Activated naive CD4-positive, alpha-beta T cell treated with anti-CD3 and anti-CD28 coated beads for 36 hours (primary cell): Measurements from ENCODE around the gene RTF2. TPM values are rescaled to one million over a fixed set of nuclear protein-coding genes. Genes with fewer than 3 reads are reported as not detected.

ENCODE experiments used
- CTCF ChIA-PET: fragments of 350-600 bp; sonication (Branson Sonifier 250); formaldehyde crosslinking; loops from one replicate; lab custom pipeline; 2021; ENCODE audit warnings: antibody characterized with exemption; lab: Charles Lee
- DNase-seq: peaks from one replicate; pipeline ENCODE4 v3.0.0-alpha.2; 2020
- H3K27ac Mint-ChIP-seq: one replicate; pipeline ENCODE4 v1.8.0; 2021; ENCODE audit warnings: mild to moderate bottlenecking, mixed read lengths
- H3K27me3 Mint-ChIP-seq: one replicate; pipeline ENCODE4 v1.8.0; 2021; ENCODE audit warnings: low read depth, mixed read lengths
- H3K36me3 Mint-ChIP-seq: one replicate; pipeline ENCODE4 v1.8.0; 2021; ENCODE audit warnings: low read depth, mixed read lengths
- H3K4me1 Mint-ChIP-seq: one replicate; pipeline ENCODE4 v1.8.0; 2021; ENCODE audit warnings: low read depth, mixed read lengths
- H3K4me3 Mint-ChIP-seq: one replicate; pipeline ENCODE4 v1.8.0; 2021; ENCODE audit warnings: mild to moderate bottlenecking, moderate library complexity, mixed read lengths
- H3K9me3 Mint-ChIP-seq: one replicate; pipeline ENCODE4 v1.8.0; 2021; ENCODE audit warnings: mixed read lengths
- intact Hi-C: fragments of 100-400 bp; cut with micrococcal nuclease; formaldehyde crosslinking; loops from one replicate; pipeline ENCODE4 v1.15.1; 2023
- total RNA-seq, 2 experiments: library from RNA; stranded (reverse); gene quantifications; one replicate each; pipeline ENCODE4 v1.2.3, GENCODE V29; 2021

Gene RTF2
- total RNA-seq, 2 experiments from 2014 or later: 76.8 to 82.9 TPM

GRCh38 chr20:56458206-56458821 is 10.1 kb upstream of the RTF2 start:
- H3K4me3 Mint-ChIP-seq: no peak overlapping the region
- CTCF ChIA-PET: no interaction called here
- peaks cover 4% of the 10 kb centered on the region for H3K36me3 Mint-ChIP-seq
- DNase-seq: no peak
- no peaks in the 10 kb centered on the region for H3K27me3 Mint-ChIP-seq
- intact Hi-C loops: no loop called here
- no peaks in the 10 kb centered on the region for H3K9me3 Mint-ChIP-seq
- no peak overlapping the region for H3K27ac Mint-ChIP-seq
- peaks cover 30% of the 10 kb centered on the region for H3K4me1 Mint-ChIP-seq

GRCh38 chr20:56460459-56460858 is 8.0 kb upstream of the RTF2 start:
- Mint-ChIP-seq H3K27me3 (no peaks in the 10 kb centered on the region), H3K4me3 (no peak overlapping the region), H3K4me1 (peaks cover 17% of the 10 kb centered on the region), H3K36me3 (peaks cover 3% of the 10 kb centered on the region), H3K9me3 (no peaks in the 10 kb centered on the region), H3K27ac (no peak overlapping the region)
- CTCF ChIA-PET: no interaction called here
- intact Hi-C loops: no loop called here
- peak; percentile 19 for DNase-seq

- peaks cover 16% of the 10 kb centered on the region for H3K4me1 Mint-ChIP-seq
- intact Hi-C loops: no loop called here
- no peak overlapping the region for H3K4me3 Mint-ChIP-seq
- H3K27ac Mint-ChIP-seq: no peak overlapping the region
- DNase-seq: no peak
- H3K36me3 Mint-ChIP-seq: peaks cover 3% of the 10 kb centered on the region
- H3K27me3 Mint-ChIP-seq: no peaks in the 10 kb centered on the region
- CTCF ChIA-PET: no interaction called here
- H3K9me3 Mint-ChIP-seq: no peaks in the 10 kb centered on the region
Measured at GRCh38 chr20:56461576-56461975, 6.9 kb upstream of the RTF2 start.

GRCh38 chr20:56463428-56463827 is 5.0 kb upstream of the RTF2 start:
- no peak for DNase-seq
- no peak overlapping the region for H3K4me3 Mint-ChIP-seq
- CTCF ChIA-PET: interaction anchor here (1.5 kb wide), 1 partner anchor 63 kb away, joined by 5 read pairs; no protein-coding TSS in a partner anchor
- H3K4me1 Mint-ChIP-seq: peaks cover 16% of the 10 kb centered on the region
- H3K27ac Mint-ChIP-seq: no peak overlapping the region
- no peaks in the 10 kb centered on the region for H3K36me3 Mint-ChIP-seq
- H3K9me3 Mint-ChIP-seq: no peaks in the 10 kb centered on the region
- intact Hi-C loops: no loop called here
- no peaks in the 10 kb centered on the region for H3K27me3 Mint-ChIP-seq

GRCh38 chr20:56465997-56466396 is 2.4 kb upstream of the RTF2 start:
- no peaks in the 10 kb centered on the region for H3K27me3 Mint-ChIP-seq
- no peak overlapping the region for H3K27ac Mint-ChIP-seq
- CTCF ChIA-PET: no interaction called here
- no peak overlapping the region for H3K4me3 Mint-ChIP-seq
- no peaks in the 10 kb centered on the region for H3K9me3 Mint-ChIP-seq
- intact Hi-C loops: no loop called here
- peaks cover 30% of the 10 kb centered on the region for H3K4me1 Mint-ChIP-seq
- DNase-seq: no peak
- H3K36me3 Mint-ChIP-seq: peaks cover 2% of the 10 kb centered on the region

- H3K36me3 Mint-ChIP-seq: peaks cover 2% of the 10 kb centered on the region
- H3K4me1 Mint-ChIP-seq: peaks cover 31% of the 10 kb centered on the region
- CTCF ChIA-PET: interaction anchor here (1.0 kb wide), 1 partner anchor 67 kb away, joined by 3 read pairs; no protein-coding TSS in a partner anchor
- intact Hi-C loops: loop anchor here (1.0 kb wide), 4 partner anchors 14 to 76 kb away; partner anchors contain the start of genes AURKA and CSTF1
- peak overlapping the region; percentile 100 for H3K4me3 Mint-ChIP-seq
- no peaks in the 10 kb centered on the region for H3K27me3 Mint-ChIP-seq
- H3K27ac Mint-ChIP-seq: peak overlapping the region; percentile 98
- no peak for DNase-seq
- H3K9me3 Mint-ChIP-seq: no peaks in the 10 kb centered on the region
Measured at GRCh38 chr20:56467968-56468315, 485 bp upstream of the RTF2 start.

GRCh38 chr20:56469077-56469449 is 636 bp downstream of the RTF2 start:
- DNase-seq: no peak
- Mint-ChIP-seq H3K9me3 (no peaks in the 10 kb centered on the region), H3K27me3 (no peaks in the 10 kb centered on the region), H3K27ac (no peak overlapping the region), H3K36me3 (peaks cover 6% of the 10 kb centered on the region), H3K4me1 (peaks cover 28% of the 10 kb centered on the region), H3K4me3 (peak overlapping the region; percentile 100)
- intact Hi-C loops: no loop called here
- CTCF ChIA-PET: interaction anchor here (1.0 to 1.4 kb wide), 2 partner anchors 57 to 68 kb away, joined by 3 read pairs; partner anchors contain the start of gene CASS4

- Mint-ChIP-seq H3K36me3 (peaks cover 38% of the 10 kb centered on the region), H3K4me1 (peaks cover 27% of the 10 kb centered on the region), H3K9me3 (no peaks in the 10 kb centered on the region), H3K27me3 (no peaks in the 10 kb centered on the region), H3K4me3 (peak overlapping the region; percentile 19), H3K27ac (peak overlapping the region; percentile 80)
- intact Hi-C loops: no loop called here
- CTCF ChIA-PET: interaction anchor here (1.4 to 1.9 kb wide), 2 partner anchors 83 to 86 kb away, joined by 4 to 5 read pairs; no protein-coding TSS in a partner anchor
- peak; percentile 27 for DNase-seq
Measured at GRCh38 chr20:56483970-56484369, 15.5 kb downstream of the RTF2 start.

- Mint-ChIP-seq H3K4me3 (no peak overlapping the region), H3K4me1 (peaks cover 28% of the 10 kb centered on the region), H3K9me3 (no peaks in the 10 kb centered on the region), H3K27me3 (no peaks in the 10 kb centered on the region), H3K36me3 (peaks cover 48% of the 10 kb centered on the region), H3K27ac (peak overlapping the region; percentile 8)
- no peak for DNase-seq
- CTCF ChIA-PET: no interaction called here
- intact Hi-C loops: no loop called here
Measured at GRCh38 chr20:56487216-56487615, 18.8 kb downstream of the RTF2 start.

- peaks cover 18% of the 10 kb centered on the region for H3K4me1 Mint-ChIP-seq
- H3K27me3 Mint-ChIP-seq: no peaks in the 10 kb centered on the region
- H3K4me3 Mint-ChIP-seq: no peak overlapping the region
- CTCF ChIA-PET: no interaction called here
- no peak overlapping the region for H3K27ac Mint-ChIP-seq
- peaks cover 47% of the 10 kb centered on the region for H3K36me3 Mint-ChIP-seq
- intact Hi-C loops: no loop called here
- no peak for DNase-seq
- no peaks in the 10 kb centered on the region for H3K9me3 Mint-ChIP-seq
Measured at GRCh38 chr20:56488566-56488965, 20.1 kb downstream of the RTF2 start.

GRCh38 chr20:56501116-56501515 is 32.7 kb downstream of the RTF2 start:
- H3K9me3 Mint-ChIP-seq: peaks cover 2% of the 10 kb centered on the region
- CTCF ChIA-PET: interaction anchor here (0.7 kb wide), 1 partner anchor 108 kb away, joined by 3 read pairs; no protein-coding TSS in a partner anchor
- no peaks in the 10 kb centered on the region for H3K27me3 Mint-ChIP-seq
- DNase-seq: no peak
- H3K36me3 Mint-ChIP-seq: peaks cover 20% of the 10 kb centered on the region
- peaks cover 19% of the 10 kb centered on the region for H3K4me1 Mint-ChIP-seq
- H3K27ac Mint-ChIP-seq: no peak overlapping the region
- no peak overlapping the region for H3K4me3 Mint-ChIP-seq
- intact Hi-C loops: loop anchor here (5.0 kb wide), 1 partner anchor 99 kb away; no protein-coding TSS in a partner anchor

GRCh38 chr20:56503916-56504315 is 35.5 kb downstream of the RTF2 start:
- DNase-seq: no peak
- H3K4me3 Mint-ChIP-seq: no peak overlapping the region
- H3K27me3 Mint-ChIP-seq: no peaks in the 10 kb centered on the region
- intact Hi-C loops: loop anchor here (5.0 kb wide), 1 partner anchor 102 kb away; no protein-coding TSS in a partner anchor
- H3K27ac Mint-ChIP-seq: no peak overlapping the region
- H3K4me1 Mint-ChIP-seq: peaks cover 18% of the 10 kb centered on the region
- no peaks in the 10 kb centered on the region for H3K9me3 Mint-ChIP-seq
- peaks cover 4% of the 10 kb centered on the region for H3K36me3 Mint-ChIP-seq
- CTCF ChIA-PET: interaction anchor here (0.6 kb wide), 1 partner anchor 367 kb away, joined by 3 read pairs; no protein-coding TSS in a partner anchor
